Measurements from ENCODE around the gene GPC6.

The GPC6 gene

GRCh38 chr13:93951951-93952350, 725.3 kb downstream of the GPC6 start:
- DNase-seq = no peak

GRCh38 chr13:93953841-93954240, 727.2 kb downstream of the GPC6 start:
- no peak for DNase-seq

- no peak for DNase-seq
These were observed 729.3 kb downstream of the GPC6 start for GRCh38 chr13:93955904-93956303.

- no peak for DNase-seq
These were observed 729.8 kb downstream of the GPC6 start for GRCh38 chr13:93956426-93956825.

- no peak for DNase-seq
These were observed 730.8 kb downstream of the GPC6 start for GRCh38 chr13:93957371-93957770.

- DNase-seq = no peak
These were observed 733.4 kb downstream of the GPC6 start for GRCh38 chr13:93959796-93960533.

- DNase-seq = no peak
These were observed 736.9 kb downstream of the GPC6 start for GRCh38 chr13:93963266-93964145.

GRCh38 chr13:93964146-93964512, 737.5 kb downstream of the GPC6 start:
- DNase-seq = no peak

- DNase-seq = no peak
These were observed 739.0 kb downstream of the GPC6 start for GRCh38 chr13:93965587-93965986.

GRCh38 chr13:93966267-93966936, 739.8 kb downstream of the GPC6 start:
- no peak for DNase-seq

GRCh38 chr13:93967286-93967685, 740.7 kb downstream of the GPC6 start:
- no peak for DNase-seq

GRCh38 chr13:93975242-93975641, 748.6 kb downstream of the GPC6 start:
- no peak for DNase-seq

GRCh38 chr13:93976528-93976927, 749.9 kb downstream of the GPC6 start:
- DNase-seq = no peak

GRCh38 chr13:93977986-93978385, 751.4 kb downstream of the GPC6 start:
- no peak for DNase-seq

- no peak for DNase-seq
These were observed 754.9 kb downstream of the GPC6 start for GRCh38 chr13:93981426-93981977.

- no peak for DNase-seq
These were observed 755.7 kb downstream of the GPC6 start for GRCh38 chr13:93982179-93982918.

- no peak for DNase-seq
These were observed 757.4 kb downstream of the GPC6 start for GRCh38 chr13:93984052-93984451.

GRCh38 chr13:93984876-93985275, 758.3 kb downstream of the GPC6 start:
- DNase-seq = no peak

- no peak for DNase-seq
These were observed 760.9 kb downstream of the GPC6 start for GRCh38 chr13:93987458-93987857.

- DNase-seq = no peak
These were observed 765.0 kb downstream of the GPC6 start for GRCh38 chr13:93991569-93991968.

GRCh38 chr13:93996481-93996880, 769.9 kb downstream of the GPC6 start:
- DNase-seq = no peak

GRCh38 chr13:94006296-94006695, 779.7 kb downstream of the GPC6 start:
- DNase-seq = no peak

GRCh38 chr13:94007072-94007471, 780.5 kb downstream of the GPC6 start:
- DNase-seq = no peak

All from AML-193 (cell line).